OCI-LY1 (cell line): Measurements from ENCODE around the gene MYO3B.

Source experiments
- H2AFZ ChIP-seq: fragments of 200-600 bp; sonication (generic), shearing (Covaris generic); 2 replicates; pipeline ENCODE4 v1.6.0; 2014; ENCODE audit warnings: antibody characterized with exemption, mild to moderate bottlenecking, low read length
- H3F3A ChIP-seq: fragments of 200-600 bp; sonication (generic), shearing (Covaris generic); 2 replicates; pipeline ENCODE4 v1.6.0; 2014; ENCODE audit warnings: mild to moderate bottlenecking, antibody characterized with exemption, low read length, moderate library complexity; ENCODE audit not compliant: insufficient read depth
- H3K27ac ChIP-seq: fragments of 200-600 bp; sonication (generic); 2 replicates; pipeline ENCODE4 v1.5.1; 2014; ENCODE audit warnings: low read length, mixed run types, mild to moderate bottlenecking, low read depth; ENCODE audit not compliant: poor library complexity, severe bottlenecking
- H3K27me3 ChIP-seq: fragments of 200-600 bp; sonication (generic); 2 replicates; pipeline ENCODE4 v1.6.0; 2014; ENCODE audit warnings: antibody characterized with exemption, mild to moderate bottlenecking, low read length, moderate library complexity; ENCODE audit not compliant: insufficient read depth
- H3K36me3 ChIP-seq: fragments of 200-600 bp; sonication (generic); 2 replicates; pipeline ENCODE4 v1.6.1; 2014; ENCODE audit warnings: mild to moderate bottlenecking, antibody characterized with exemption, low read length, moderate library complexity, mixed read lengths; ENCODE audit not compliant: insufficient read depth
- H3K4me1 ChIP-seq: fragments of 200-600 bp; sonication (generic); 2 replicates; pipeline ENCODE4 v1.5.1; 2014; ENCODE audit warnings: mild to moderate bottlenecking, low read length, moderate library complexity; ENCODE audit not compliant: insufficient read depth, severe bottlenecking
- H3K4me2 ChIP-seq: fragments of 200-600 bp; sonication (generic), shearing (Covaris generic); 2 replicates; pipeline ENCODE4 v1.6.1; 2014; ENCODE audit warnings: low read length
- H3K4me3 ChIP-seq: fragments of 200-600 bp; sonication (generic); 2 replicates; pipeline ENCODE4 v1.5.1; 2014; ENCODE audit warnings: low read length, low read depth, mild to moderate bottlenecking, mixed read lengths; ENCODE audit not compliant: poor library complexity, severe bottlenecking
- H3K79me2 ChIP-seq: fragments of 200-600 bp; shearing (Covaris generic); 2 replicates; pipeline ENCODE4 v1.6.1; 2016; ENCODE audit warnings: mixed run types, low read length, mixed read lengths; ENCODE audit not compliant: insufficient read depth
- H3K9ac ChIP-seq: fragments of 200-600 bp; sonication (generic), shearing (Covaris generic); 2 replicates; pipeline ENCODE4 v1.6.1; 2014; ENCODE audit warnings: mild to moderate bottlenecking, low read length, mixed read lengths
- H3K9me2 ChIP-seq: fragments of 200-600 bp; sonication (generic), shearing (Covaris generic); 2 replicates; pipeline ENCODE4 v1.6.1; 2014; ENCODE audit warnings: low read depth, mild to moderate bottlenecking, low read length, mixed read lengths
- H3K9me3 ChIP-seq: fragments of 200-600 bp; shearing (Covaris generic); 2 replicates; pipeline ENCODE4 v1.6.1; 2014; ENCODE audit warnings: low read length, mixed read lengths
- H4K20me1 ChIP-seq: fragments of 200-600 bp; sonication (generic), shearing (Covaris generic); 2 replicates; pipeline ENCODE4 v1.6.0; 2016; ENCODE audit warnings: mild to moderate bottlenecking, low read length; ENCODE audit not compliant: insufficient read depth
- EZH2 ChIP-seq: fragments of 200-600 bp; sonication (generic), shearing (Covaris generic); IDR thresholded peaks from 2 replicates; pipeline ENCODE4 v1.8.0; 2017; ENCODE audit warnings: borderline replicate concordance, mixed run types, mild to moderate bottlenecking, antibody characterized with exemption, low read length, moderate library complexity, mixed read lengths
- TF ChIP-seq, protein P1 (sequence below): fragments of 200-600 bp; sonication (generic), shearing (Covaris generic); IDR thresholded peaks from 2 replicates; pipeline ENCODE4 v1.5.1; 2017; ENCODE audit warnings: mild to moderate bottlenecking, antibody characterized with exemption, low read length, moderate library complexity, mixed read lengths

The MYO3B gene

GRCh38 chr2:170488807-170489206 lies 310.9 kb downstream of the MYO3B start:
- Histone ChIP-seq H3K9me2 (no peaks in the 10 kb centered on the region), H3K4me2 (no peak overlapping the region), H3K4me1 (no peaks in the 10 kb centered on the region), H3K9me3 (no peaks in the 10 kb centered on the region), H3F3A (no peaks in the 10 kb centered on the region), H3K27me3 (no peaks in the 10 kb centered on the region), H4K20me1 (no peaks in the 10 kb centered on the region), H3K4me3 (no peak overlapping the region), H3K9ac (no peak overlapping the region), H3K79me2 (no peaks in the 10 kb centered on the region), H2AFZ (no peak overlapping the region), H3K27ac (no peak overlapping the region), H3K36me3 (no peaks in the 10 kb centered on the region)
- TF ChIP-seq, protein P1, sequence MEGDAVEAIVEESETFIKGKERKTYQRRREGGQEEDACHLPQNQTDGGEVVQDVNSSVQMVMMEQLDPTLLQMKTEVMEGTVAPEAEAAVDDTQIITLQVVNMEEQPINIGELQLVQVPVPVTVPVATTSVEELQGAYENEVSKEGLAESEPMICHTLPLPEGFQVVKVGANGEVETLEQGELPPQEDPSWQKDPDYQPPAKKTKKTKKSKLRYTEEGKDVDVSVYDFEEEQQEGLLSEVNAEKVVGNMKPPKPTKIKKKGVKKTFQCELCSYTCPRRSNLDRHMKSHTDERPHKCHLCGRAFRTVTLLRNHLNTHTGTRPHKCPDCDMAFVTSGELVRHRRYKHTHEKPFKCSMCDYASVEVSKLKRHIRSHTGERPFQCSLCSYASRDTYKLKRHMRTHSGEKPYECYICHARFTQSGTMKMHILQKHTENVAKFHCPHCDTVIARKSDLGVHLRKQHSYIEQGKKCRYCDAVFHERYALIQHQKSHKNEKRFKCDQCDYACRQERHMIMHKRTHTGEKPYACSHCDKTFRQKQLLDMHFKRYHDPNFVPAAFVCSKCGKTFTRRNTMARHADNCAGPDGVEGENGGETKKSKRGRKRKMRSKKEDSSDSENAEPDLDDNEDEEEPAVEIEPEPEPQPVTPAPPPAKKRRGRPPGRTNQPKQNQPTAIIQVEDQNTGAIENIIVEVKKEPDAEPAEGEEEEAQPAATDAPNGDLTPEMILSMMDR = no peak
- no peak for TF ChIP-seq EZH2

DNA sequence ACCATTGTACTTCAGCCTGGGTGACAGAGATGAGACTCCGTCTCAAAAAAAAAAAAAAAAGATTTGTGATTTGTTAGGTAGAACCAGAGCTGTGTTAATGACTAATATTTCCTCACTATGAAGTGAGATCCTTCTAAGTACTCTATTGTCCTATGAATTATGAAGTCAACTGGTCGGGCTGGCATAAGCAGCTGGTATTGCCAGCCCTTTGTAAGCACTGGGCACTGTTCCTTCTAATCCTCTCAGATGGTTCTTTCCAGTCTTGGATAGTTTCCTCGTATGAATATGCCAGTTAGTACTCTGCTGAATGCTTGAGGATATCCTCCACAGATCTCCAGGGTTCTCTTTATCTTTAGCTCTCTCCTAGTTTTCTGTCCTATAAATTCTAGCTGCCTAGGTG lies 314.1 kb downstream of the MYO3B start:
- H3K9ac ChIP-seq = no peak overlapping the region
- H3K9me2 ChIP-seq = no peaks in the 10 kb centered on the region
- H3K9me3 ChIP-seq = no peaks in the 10 kb centered on the region
- no peak overlapping the region for H3K4me2 ChIP-seq
- TF ChIP-seq EZH2 = no peak
- TF ChIP-seq, protein P1 = no peak
- H3K4me3 ChIP-seq = no peak overlapping the region
- H3K4me1 ChIP-seq = no peaks in the 10 kb centered on the region
- H3K27me3 ChIP-seq = no peaks in the 10 kb centered on the region
- no peak overlapping the region for H2AFZ ChIP-seq
- no peaks in the 10 kb centered on the region for H3K79me2 ChIP-seq
- H3K27ac ChIP-seq = no peak overlapping the region
- H4K20me1 ChIP-seq = no peaks in the 10 kb centered on the region
- H3F3A ChIP-seq = no peaks in the 10 kb centered on the region
- no peaks in the 10 kb centered on the region for H3K36me3 ChIP-seq

DNA sequence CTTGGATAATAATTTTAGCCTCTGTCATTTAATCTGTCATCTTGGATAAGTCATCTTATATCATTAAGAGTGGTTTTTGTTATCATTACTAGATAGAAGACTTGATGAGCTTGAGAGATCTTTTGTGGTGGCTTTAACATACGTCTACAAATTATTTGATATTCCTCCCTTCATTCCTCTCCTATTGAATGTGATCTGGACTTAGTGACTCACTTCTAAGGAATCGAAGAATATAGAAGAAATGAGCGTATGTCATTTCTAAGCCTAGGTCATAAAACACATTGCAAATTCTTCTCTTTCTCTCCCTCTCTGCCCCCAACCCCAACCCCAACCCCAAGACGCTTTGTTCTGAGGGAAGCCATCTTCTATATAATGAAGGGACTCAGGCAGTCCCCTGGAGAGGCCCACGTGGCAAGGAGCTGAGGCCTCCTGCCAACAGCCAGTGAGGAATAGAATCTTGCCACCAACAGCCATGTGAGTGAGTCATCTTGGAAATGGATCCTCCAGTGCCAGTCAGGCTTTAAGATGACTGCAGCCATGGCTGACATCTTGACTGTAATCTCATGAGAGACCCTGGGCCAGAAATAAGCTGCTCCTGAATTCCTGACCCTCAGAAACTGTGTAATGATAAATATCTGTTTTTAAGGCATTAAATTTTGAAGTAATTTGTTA lies 315.6 kb downstream of the MYO3B start:
- Histone ChIP-seq H3F3A (no peaks in the 10 kb centered on the region), H3K9me3 (no peaks in the 10 kb centered on the region), H3K36me3 (no peaks in the 10 kb centered on the region), H3K4me2 (no peak overlapping the region), H4K20me1 (no peaks in the 10 kb centered on the region), H3K9me2 (no peaks in the 10 kb centered on the region), H3K27me3 (no peaks in the 10 kb centered on the region), H3K4me3 (no peak overlapping the region), H2AFZ (no peak overlapping the region), H3K9ac (no peak overlapping the region), H3K27ac (no peak overlapping the region), H3K4me1 (no peaks in the 10 kb centered on the region), H3K79me2 (no peaks in the 10 kb centered on the region)
- TF ChIP-seq EZH2 = no peak
- TF ChIP-seq, protein P1 = no peak
